IMR-90 (cell line): ENCODE results near the gene SCN10A. TPM values are rescaled to one million over a fixed set of nuclear protein-coding genes. Genes with fewer than 3 reads are reported as not detected.

Experiments used
- ATAC-seq: fragments of 200-7000 bp; cut with Tn5 transposase; 2 replicates; pipeline ENCODE4 v1.9.1; 2020; ENCODE audit warnings: low read depth, mild to moderate bottlenecking, moderate library complexity
- BruUV-seq: library from RNA; stranded (reverse); fragments of 400-500 nt; replicated peaks from 2 replicates; lab custom pipeline; 2021; lab: Mats Ljungman, UMichigan
- CTCF ChIA-PET: fragments of 300-600 bp; formaldehyde crosslinking; extraction: SDS; loops from one replicate; lab custom pipeline; 2021; ENCODE audit warnings: antibody characterized with exemption; lab: Yijun Ruan, JAX
- POLR2A ChIA-PET: fragments of 300-600 bp; sonication (Branson Sonifier 250); formaldehyde crosslinking; loops from one replicate; lab custom pipeline; 2022; ENCODE audit warnings: antibody characterized with exemption; ENCODE audit not compliant: unreplicated experiment; lab: Charles Lee
- DNase-seq: peaks from one replicate; pipeline ENCODE4 v3.0.0; 2013
- H2AFZ ChIP-seq: replicated peaks from 2 replicates; pipeline ENCODE3; 2013; ENCODE audit warnings: low read length, mild to moderate bottlenecking; ENCODE audit not compliant: poor library complexity
- H2AK5ac ChIP-seq: 2 replicates; pipeline ENCODE4 v1.6.1; 2013; ENCODE audit warnings: low read depth, low read length, inconsistent platforms
- H2AK9ac ChIP-seq: replicated peaks from 2 replicates; pipeline ENCODE3; 2013; ENCODE audit warnings: mild to moderate bottlenecking, low read depth, low read length, moderate library complexity; ENCODE audit not compliant: poor library complexity
- H2BK120ac ChIP-seq: 2 replicates; pipeline ENCODE4 v1.6.1; 2013; ENCODE audit warnings: low read depth, low read length, inconsistent platforms
- H2BK15ac ChIP-seq: 3 replicates; pipeline ENCODE4 v1.6.1; 2013; ENCODE audit warnings: low read depth, low read length, inconsistent platforms
- H2BK20ac ChIP-seq: 2 replicates; pipeline ENCODE4 v1.6.1; 2013; ENCODE audit warnings: low read depth, mild to moderate bottlenecking, inconsistent platforms, low read length, moderate library complexity
- H2BK5ac ChIP-seq: 2 replicates; pipeline ENCODE4 v1.6.1; 2013; ENCODE audit warnings: mild to moderate bottlenecking, low read depth, low read length, inconsistent platforms; ENCODE audit not compliant: poor library complexity, severe bottlenecking
- H3K14ac ChIP-seq: replicated peaks from 2 replicates; pipeline ENCODE4 v1.6.1; 2013; ENCODE audit warnings: low read depth, low read length, inconsistent platforms
- H3K18ac ChIP-seq: 2 replicates; pipeline ENCODE4 v1.6.1; 2013; ENCODE audit warnings: low read depth, low read length, control low read depth
- H3K23ac ChIP-seq: 2 replicates; pipeline ENCODE4 v1.6.1; 2013; ENCODE audit warnings: low read depth, low read length, inconsistent platforms
- H3K27ac ChIP-seq: 2 replicates; pipeline ENCODE4 v1.5.1; 2013; ENCODE audit warnings: mild to moderate bottlenecking, control low read depth, low read length; ENCODE audit not compliant: insufficient read depth
- H3K27me3 ChIP-seq: 2 replicates; pipeline ENCODE4 v1.6.1; 2013; ENCODE audit warnings: low read length; ENCODE audit not compliant: control insufficient read depth, insufficient read depth
- H3K36me3 ChIP-seq: 2 replicates; pipeline ENCODE4 v1.6.1; 2013; ENCODE audit warnings: low read length, mixed read lengths; ENCODE audit not compliant: control insufficient read depth, insufficient read depth
- H3K4ac ChIP-seq: 2 replicates; pipeline ENCODE4 v1.6.1; 2013; ENCODE audit warnings: low read depth, low read length, inconsistent platforms
- H3K4me1 ChIP-seq: 2 replicates; pipeline ENCODE4 v1.6.1; 2013; ENCODE audit warnings: low read length, mixed read lengths; ENCODE audit not compliant: control insufficient read depth, insufficient read depth
- H3K4me2 ChIP-seq: 2 replicates; pipeline ENCODE4 v1.6.1; 2013; ENCODE audit warnings: low read depth, mild to moderate bottlenecking, control low read depth, low read length, moderate library complexity
- H3K4me3 ChIP-seq: 2 replicates; pipeline ENCODE4 v1.5.1; 2013; ENCODE audit warnings: low read depth, mild to moderate bottlenecking, control low read depth, low read length, moderate library complexity; ENCODE audit not compliant: insufficient read depth
- H3K56ac ChIP-seq: 2 replicates; pipeline ENCODE4 v1.6.1; 2013; ENCODE audit warnings: low read length, inconsistent platforms; ENCODE audit not compliant: insufficient read depth; ENCODE audit errors: extremely low read depth
- H3K79me1 ChIP-seq, 2 experiments: 2 replicates each; pipeline ENCODE4 v1.6.1; 2013; ENCODE audit warnings: low read length in 2 of 2, inconsistent platforms in 1 of 2, low read depth in 1 of 2
- H3K9ac ChIP-seq: 2 replicates; pipeline ENCODE4 v1.6.1; 2013; ENCODE audit warnings: low read depth, low read length, control low read depth
- H3K9me1 ChIP-seq: 2 replicates; pipeline ENCODE4 v1.6.1; 2013; ENCODE audit warnings: low read length, inconsistent platforms; ENCODE audit not compliant: insufficient read depth
- H3K9me3 ChIP-seq: 2 replicates; pipeline ENCODE4 v1.6.1; 2013; ENCODE audit warnings: low read length; ENCODE audit not compliant: control insufficient read depth, insufficient read depth
- H4K20me1 ChIP-seq: 2 replicates; pipeline ENCODE4 v1.6.1; 2013; ENCODE audit warnings: low read length, inconsistent platforms; ENCODE audit not compliant: insufficient read depth
- H4K5ac ChIP-seq: 2 replicates; pipeline ENCODE4 v1.6.1; 2013; ENCODE audit warnings: mild to moderate bottlenecking, low read depth, low read length, control low read depth
- H4K8ac ChIP-seq, 2 experiments: 2 replicates each; pipeline ENCODE4 v1.6.1; 2013; ENCODE audit warnings: low read depth in 2 of 2, low read length in 2 of 2, control low read depth in 1 of 2, inconsistent platforms in 1 of 2
- H4K91ac ChIP-seq: 2 replicates; pipeline ENCODE4 v1.6.1; 2013; ENCODE audit warnings: low read depth, low read length, inconsistent platforms; ENCODE audit not compliant: insufficient read depth
- BHLHE40 ChIP-seq: fragments of 150-350 bp; IDR thresholded peaks from 2 replicates; pipeline ENCODE4 v1.6.1; 2016; ENCODE audit warnings: mild to moderate bottlenecking, low read depth, low read length
- CEBPB ChIP-seq: IDR thresholded peaks from 2 replicates; pipeline ENCODE4 v1.6.1; 2012; ENCODE audit warnings: low read depth, low read length, improper control_type of control experiment
- CHD1 ChIP-seq: IDR thresholded peaks from 2 replicates; pipeline ENCODE4 v1.6.1; 2012; ENCODE audit warnings: low read depth, low read length, improper control_type of control experiment
- FOS ChIP-seq: fragments of 150-350 bp; IDR thresholded peaks from 2 replicates; pipeline ENCODE4 v1.6.1; 2016; ENCODE audit warnings: low read depth, low read length
- MAFK ChIP-seq: IDR thresholded peaks from 2 replicates; pipeline ENCODE4 v1.6.1; 2012; ENCODE audit warnings: low read depth, low read length, improper control_type of control experiment
- MAZ ChIP-seq: IDR thresholded peaks from 2 replicates; pipeline ENCODE4 v1.6.1; 2012; ENCODE audit warnings: low read depth, mild to moderate bottlenecking, low read length, improper control_type of control experiment, moderate library complexity, borderline replicate concordance
- MXI1 ChIP-seq: IDR thresholded peaks from 2 replicates; pipeline ENCODE4 v1.6.1; 2012; ENCODE audit warnings: low read depth, mild to moderate bottlenecking, low read length, moderate library complexity, borderline replicate concordance
- NFE2L2 ChIP-seq: fragments of 150-350 bp; IDR thresholded peaks from 2 replicates; pipeline ENCODE4 v1.6.1; 2016; ENCODE audit warnings: low read depth, mild to moderate bottlenecking, low read length
- POLR2A ChIP-seq: IDR thresholded peaks from 2 replicates; pipeline ENCODE4 v1.6.1; 2012; ENCODE audit warnings: mild to moderate bottlenecking, low read depth, low read length
- RAD21 ChIP-seq: IDR thresholded peaks from 2 replicates; pipeline ENCODE4 v1.6.1; 2012; ENCODE audit warnings: low read length, improper control_type of control experiment
- RCOR1 ChIP-seq: IDR thresholded peaks from 2 replicates; pipeline ENCODE4 v1.6.1; 2012; ENCODE audit warnings: mild to moderate bottlenecking, low read length, improper control_type of control experiment; ENCODE audit not compliant: insufficient replicate concordance
- RFX5 ChIP-seq: IDR thresholded peaks from 2 replicates; pipeline ENCODE4 v1.8.0; 2012; ENCODE audit warnings: low read depth, mild to moderate bottlenecking, low read length, moderate library complexity
- SMC3 ChIP-seq: fragments of 150-350 bp; IDR thresholded peaks from 2 replicates; pipeline ENCODE4 v1.6.1; 2016; ENCODE audit warnings: low read depth, mild to moderate bottlenecking, antibody characterized with exemption, low read length, moderate library complexity
- WGBS, 2 experiments: methylation state at CpG; one replicate each; pipeline versions ENCODE4 v1.1.5 to v1.1.7; 2013; ENCODE audit warnings: missing lambda C conversion rate in 2 of 2; ENCODE audit not compliant: insufficient read length in 1 of 2; ENCODE audit errors: extremely low coverage in 2 of 2; 5-methylcytosine and 5-hydroxymethylcytosine counted together
- dilution Hi-C: fragments of 300-500 bp; cut with HindIII; formaldehyde crosslinking; loops from one replicate; pipeline ENCODE4 v1.14.3; 2018; ENCODE audit warnings: low sequenced_read_pairs; ENCODE audit not compliant: unreplicated experiment
- in situ Hi-C: fragments of 300-500 bp; cut with MboI; formaldehyde crosslinking; loops from 3 replicates; pipeline ENCODE4 v1.14.3; 2019; ENCODE audit warnings: low sequenced_read_pairs, inconsistent platforms, mixed read lengths
- intact Hi-C: fragments of 100-400 bp; cut with micrococcal nuclease; formaldehyde crosslinking; loops from 2 replicates; pipeline ENCODE4 v1.10.0; 2022
- polyA plus RNA-seq, 3 experiments: library from polyadenylated mRNA; depleted of rRNA; stranded (reverse); fragments of >200 nt; gene quantifications; 2 replicates each; pipeline ENCODE4 v1.2.3, GENCODE V29; 2012; ENCODE audit warnings: low replicate concordance in 1 of 3
- total RNA-seq: library from RNA; depleted of rRNA; stranded (reverse); fragments of >200 nt; gene quantifications from 2 replicates; pipeline ENCODE4 v1.2.3, GENCODE V29; 2012
- TF ChIP-seq, protein P1 (sequence below): fragments of 150-350 bp; IDR thresholded peaks from 2 replicates; pipeline ENCODE4 v1.6.1; 2017; ENCODE audit warnings: mild to moderate bottlenecking, antibody characterized with exemption, low read length, low read depth
- TF ChIP-seq, protein P2 (sequence below): fragments of 150-350 bp; IDR thresholded peaks from 2 replicates; pipeline ENCODE4 v1.6.1; 2016; ENCODE audit warnings: low read depth, mild to moderate bottlenecking, low read length, moderate library complexity, borderline replicate concordance
- TF ChIP-seq, protein P3 (sequence below): conservative IDR thresholded peaks from 2 replicates; pipeline ENCODE4 v1.5.1; 2012; ENCODE audit warnings: mild to moderate bottlenecking, low read depth, low read length, improper control_type of control experiment

The SCN10A gene
- total and polyA plus RNA-seq, 2 of the 4 experiments (the other 2 are of a cell fraction): not detected

GRCh38 chr3:38828681-38829080 lies 12.7 kb upstream of the SCN10A start:
- Histone ChIP-seq H3K79me1 (no peaks in the 10 kb centered on the region; a peak in 1 of 4 replicates), H2AK5ac (peak overlapping the region; percentile 76), H4K91ac (peak overlapping the region; percentile 99), H2BK5ac (peak overlapping the region; percentile 93), H3K4ac (peak overlapping the region; percentile 99), H2BK15ac (peak overlapping the region; percentile 94; the same call in 2 of the 3 replicates), H2BK20ac (peak overlapping the region; percentile 96), H3K23ac (peak overlapping the region; percentile 28; the same call in 1 of the 2 replicates), H2BK120ac (peak overlapping the region; percentile 100), H3K56ac (no peak overlapping the region), H2AK9ac (peak overlapping the region; percentile 89), H3K4me2 (no peak overlapping the region), H3K18ac (peak overlapping the region; percentile 99; the same call in 1 of the 2 replicates), H3K9me1 (peaks cover 18% of the 10 kb centered on the region), H3K27ac (peak overlapping the region; percentile 97), H3K4me1 (peaks cover 16% of the 10 kb centered on the region), H4K5ac (peak overlapping the region; percentile 99), H3K9ac (peak overlapping the region; percentile 88; the same call in 1 of the 2 replicates), H4K8ac (peak overlapping the region; percentile 74 to 95), H4K20me1 (no peaks in the 10 kb centered on the region), H3K9me3 (no peaks in the 10 kb centered on the region), H3K27me3 (no peaks in the 10 kb centered on the region), H3K14ac (peak overlapping the region; percentile 92), H2AFZ (peak overlapping the region; percentile 94), H3K36me3 (no peaks in the 10 kb centered on the region), H3K4me3 (no peak overlapping the region)
- intact Hi-C loops (no loop called here), in situ Hi-C loops (no loop called here), dilution Hi-C loops (no loop called here)
- DNase-seq: no peak
- WGBS, 2 experiments: 100% methylated on average over 3 of the region's 4 CpGs; no CpG with 5 or more reads in 1 of the 2 experiments
- TF ChIP-seq, protein P1, sequence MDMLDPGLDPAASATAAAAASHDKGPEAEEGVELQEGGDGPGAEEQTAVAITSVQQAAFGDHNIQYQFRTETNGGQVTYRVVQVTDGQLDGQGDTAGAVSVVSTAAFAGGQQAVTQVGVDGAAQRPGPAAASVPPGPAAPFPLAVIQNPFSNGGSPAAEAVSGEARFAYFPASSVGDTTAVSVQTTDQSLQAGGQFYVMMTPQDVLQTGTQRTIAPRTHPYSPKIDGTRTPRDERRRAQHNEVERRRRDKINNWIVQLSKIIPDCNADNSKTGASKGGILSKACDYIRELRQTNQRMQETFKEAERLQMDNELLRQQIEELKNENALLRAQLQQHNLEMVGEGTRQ: no peak
- TF ChIP-seq MAFK: no peak
- TF ChIP-seq MXI1: no peak
- no peak for TF ChIP-seq CHD1
- TF ChIP-seq CEBPB: no peak
- no peak for TF ChIP-seq SMC3
- TF ChIP-seq POLR2A: no peak
- no peak for TF ChIP-seq RCOR1
- TF ChIP-seq, protein P2, sequence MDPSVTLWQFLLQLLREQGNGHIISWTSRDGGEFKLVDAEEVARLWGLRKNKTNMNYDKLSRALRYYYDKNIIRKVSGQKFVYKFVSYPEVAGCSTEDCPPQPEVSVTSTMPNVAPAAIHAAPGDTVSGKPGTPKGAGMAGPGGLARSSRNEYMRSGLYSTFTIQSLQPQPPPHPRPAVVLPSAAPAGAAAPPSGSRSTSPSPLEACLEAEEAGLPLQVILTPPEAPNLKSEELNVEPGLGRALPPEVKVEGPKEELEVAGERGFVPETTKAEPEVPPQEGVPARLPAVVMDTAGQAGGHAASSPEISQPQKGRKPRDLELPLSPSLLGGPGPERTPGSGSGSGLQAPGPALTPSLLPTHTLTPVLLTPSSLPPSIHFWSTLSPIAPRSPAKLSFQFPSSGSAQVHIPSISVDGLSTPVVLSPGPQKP: no peak
- TF ChIP-seq BHLHE40: no peak
- no peak for TF ChIP-seq NFE2L2
- no peak for TF ChIP-seq RFX5
- TF ChIP-seq FOS: no peak
- TF ChIP-seq, protein P3, sequence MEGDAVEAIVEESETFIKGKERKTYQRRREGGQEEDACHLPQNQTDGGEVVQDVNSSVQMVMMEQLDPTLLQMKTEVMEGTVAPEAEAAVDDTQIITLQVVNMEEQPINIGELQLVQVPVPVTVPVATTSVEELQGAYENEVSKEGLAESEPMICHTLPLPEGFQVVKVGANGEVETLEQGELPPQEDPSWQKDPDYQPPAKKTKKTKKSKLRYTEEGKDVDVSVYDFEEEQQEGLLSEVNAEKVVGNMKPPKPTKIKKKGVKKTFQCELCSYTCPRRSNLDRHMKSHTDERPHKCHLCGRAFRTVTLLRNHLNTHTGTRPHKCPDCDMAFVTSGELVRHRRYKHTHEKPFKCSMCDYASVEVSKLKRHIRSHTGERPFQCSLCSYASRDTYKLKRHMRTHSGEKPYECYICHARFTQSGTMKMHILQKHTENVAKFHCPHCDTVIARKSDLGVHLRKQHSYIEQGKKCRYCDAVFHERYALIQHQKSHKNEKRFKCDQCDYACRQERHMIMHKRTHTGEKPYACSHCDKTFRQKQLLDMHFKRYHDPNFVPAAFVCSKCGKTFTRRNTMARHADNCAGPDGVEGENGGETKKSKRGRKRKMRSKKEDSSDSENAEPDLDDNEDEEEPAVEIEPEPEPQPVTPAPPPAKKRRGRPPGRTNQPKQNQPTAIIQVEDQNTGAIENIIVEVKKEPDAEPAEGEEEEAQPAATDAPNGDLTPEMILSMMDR: no peak
- TF ChIP-seq MAZ: no peak
- no peak for TF ChIP-seq RAD21
- no peak; the same call in 1 of the 2 replicates for ATAC-seq
- ChIA-PET CTCF (interaction anchor here (1.2 kb wide), 1 partner anchor 307 kb away, joined by 3 read pairs; no protein-coding TSS in a partner anchor), POLR2A (no interaction called here)
- no TSS peak for BruUV-seq
